ENCODE data around the gene SORCS1.

The SORCS1 gene

DNA sequence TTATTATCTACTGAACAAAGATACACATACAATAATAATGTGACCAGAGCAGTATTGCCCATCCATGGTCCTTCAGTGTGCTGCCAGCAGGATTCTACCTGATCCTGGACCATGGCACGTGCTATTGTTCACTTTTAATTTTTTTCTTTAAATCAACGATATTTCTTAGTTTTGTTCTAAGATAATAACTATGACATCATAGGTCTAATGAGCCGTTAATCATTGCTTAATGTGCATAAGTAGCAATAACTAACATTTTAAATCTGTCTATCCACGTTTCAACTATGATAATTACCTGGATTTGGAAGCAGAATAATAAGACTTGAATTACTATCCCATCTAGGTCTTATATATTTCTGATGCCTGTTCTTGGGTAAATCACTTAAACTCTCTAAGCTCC is 253.8 kb downstream of the SORCS1 start:
- TF ChIP-seq RAD21 (IDR thresholded peaks at IDR 0.05; ENCODE audit: low read depth) (no peak), CREB1 (IDR thresholded peaks at IDR 0.05; ENCODE audit: low read depth) (no peak), TEAD4 (IDR thresholded peaks at IDR 0.05) (no peak), YY1 (IDR thresholded peaks at IDR 0.05; ENCODE audit: low read depth) (no peak), ZBTB7A (IDR thresholded peaks at IDR 0.05; ENCODE audit: low read depth) (no peak), REST (IDR thresholded peaks at IDR 0.05; ENCODE audit: low read depth) (no peak), FOXM1 (IDR thresholded peaks at IDR 0.05; ENCODE audit: borderline replicate concordance, low read depth) (no peak), NFIC (IDR thresholded peaks at IDR 0.05) (no peak)

DNA sequence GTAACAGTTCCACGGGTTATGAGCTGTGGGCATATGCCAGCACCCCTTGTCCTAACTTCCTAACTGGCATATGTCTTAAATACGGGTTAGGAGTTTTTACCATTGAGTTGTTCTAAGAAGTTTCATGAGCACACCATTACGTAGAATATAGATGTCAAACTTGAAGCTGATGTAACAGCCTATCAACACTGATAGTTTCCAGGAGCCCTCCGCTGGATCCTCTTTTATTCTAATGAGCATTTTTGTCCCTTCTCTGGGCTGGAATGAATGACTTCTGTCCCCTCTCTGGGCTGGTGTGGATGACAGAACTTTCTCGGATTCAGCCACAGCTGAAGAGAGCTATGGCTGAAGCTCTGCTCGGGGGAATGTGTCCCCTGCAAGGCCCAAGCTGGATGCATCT is 256.3 kb downstream of the SORCS1 start:
- no peak for TF ChIP-seq YY1 (IDR thresholded peaks at IDR 0.05; ENCODE audit: low read depth)
- TF ChIP-seq TCF12 (IDR thresholded peaks at IDR 0.05; ENCODE audit: low read depth): no peak
- TF ChIP-seq EP300 (IDR thresholded peaks at IDR 0.05; ENCODE audit: borderline replicate concordance): no peak

- TF ChIP-seq FOXM1 (IDR thresholded peaks at IDR 0.05; ENCODE audit: borderline replicate concordance, low read depth) (no peak), EGR1 (IDR thresholded peaks at IDR 0.05) (no peak), CREB1 (IDR thresholded peaks at IDR 0.05; ENCODE audit: low read depth) (no peak), YY1 (IDR thresholded peaks at IDR 0.05; ENCODE audit: low read depth) (no peak), NFIC (IDR thresholded peaks at IDR 0.05) (no peak), TAF1 (IDR thresholded peaks at IDR 0.05; ENCODE audit: low read depth) (no peak), ZBTB7A (IDR thresholded peaks at IDR 0.05; ENCODE audit: low read depth) (no peak)
- TF ChIP-seq, protein P1, sequence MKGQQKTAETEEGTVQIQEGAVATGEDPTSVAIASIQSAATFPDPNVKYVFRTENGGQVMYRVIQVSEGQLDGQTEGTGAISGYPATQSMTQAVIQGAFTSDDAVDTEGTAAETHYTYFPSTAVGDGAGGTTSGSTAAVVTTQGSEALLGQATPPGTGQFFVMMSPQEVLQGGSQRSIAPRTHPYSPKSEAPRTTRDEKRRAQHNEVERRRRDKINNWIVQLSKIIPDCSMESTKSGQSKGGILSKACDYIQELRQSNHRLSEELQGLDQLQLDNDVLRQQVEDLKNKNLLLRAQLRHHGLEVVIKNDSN (IDR thresholded peaks at IDR 0.05): no peak
- TF ChIP-seq, protein P2, sequence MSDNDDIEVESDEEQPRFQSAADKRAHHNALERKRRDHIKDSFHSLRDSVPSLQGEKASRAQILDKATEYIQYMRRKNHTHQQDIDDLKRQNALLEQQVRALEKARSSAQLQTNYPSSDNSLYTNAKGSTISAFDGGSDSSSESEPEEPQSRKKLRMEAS (IDR thresholded peaks at IDR 0.05): no peak
Observed at GRCh38 chr10:106904209-106904608, 260.3 kb downstream of the SORCS1 start.

DNA sequence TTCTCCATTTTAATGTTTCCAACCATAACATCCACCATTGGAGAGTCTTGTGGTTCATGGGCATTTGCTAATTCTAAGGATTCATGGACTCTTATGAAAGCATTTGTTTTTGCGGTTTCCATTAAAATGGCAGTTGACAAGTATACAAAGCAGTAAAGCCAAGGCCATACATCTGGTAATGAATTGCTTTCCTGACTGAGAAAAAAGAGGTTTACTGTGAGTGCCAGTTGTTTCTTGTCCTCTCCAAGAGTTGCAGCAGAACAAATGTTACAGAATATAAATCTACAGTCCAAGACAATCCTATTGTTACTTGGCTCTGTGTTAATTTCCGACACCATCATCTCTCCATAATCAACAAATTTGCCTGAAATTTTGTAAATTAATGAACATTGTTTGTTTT is 261.3 kb downstream of the SORCS1 start:
- TF ChIP-seq EP300 (IDR thresholded peaks at IDR 0.05; ENCODE audit: borderline replicate concordance) (no peak), TCF12 (IDR thresholded peaks at IDR 0.05; ENCODE audit: low read depth) (no peak), RAD21 (IDR thresholded peaks at IDR 0.05; ENCODE audit: low read depth) (no peak), CREB1 (IDR thresholded peaks at IDR 0.05; ENCODE audit: low read depth) (no peak), YY1 (IDR thresholded peaks at IDR 0.05; ENCODE audit: low read depth) (no peak), TAF1 (IDR thresholded peaks at IDR 0.05; ENCODE audit: low read depth) (no peak), FOXM1 (IDR thresholded peaks at IDR 0.05; ENCODE audit: borderline replicate concordance, low read depth) (no peak), EGR1 (IDR thresholded peaks at IDR 0.05) (no peak), CEBPB (IDR thresholded peaks at IDR 0.05) (no peak)
- TF ChIP-seq, protein P1 (IDR thresholded peaks at IDR 0.05): no peak

- TF ChIP-seq, protein P1 (IDR thresholded peaks at IDR 0.05): no peak
- TF ChIP-seq EGR1 (IDR thresholded peaks at IDR 0.05) (no peak), YY1 (IDR thresholded peaks at IDR 0.05; ENCODE audit: low read depth) (no peak), TCF12 (IDR thresholded peaks at IDR 0.05; ENCODE audit: low read depth) (no peak), CREB1 (IDR thresholded peaks at IDR 0.05; ENCODE audit: low read depth) (no peak), NFIC (IDR thresholded peaks at IDR 0.05) (no peak), CEBPB (IDR thresholded peaks at IDR 0.05) (no peak), TEAD4 (IDR thresholded peaks at IDR 0.05) (no peak), REST (IDR thresholded peaks at IDR 0.05; ENCODE audit: low read depth) (no peak), ZBTB7A (IDR thresholded peaks at IDR 0.05; ENCODE audit: low read depth) (no peak)
- TF ChIP-seq, protein P2 (IDR thresholded peaks at IDR 0.05): no peak
Observed at GRCh38 chr10:106900016-106900652, 264.4 kb downstream of the SORCS1 start.

- TF ChIP-seq CEBPB (IDR thresholded peaks at IDR 0.05): no peak
- no peak for TF ChIP-seq TCF12 (IDR thresholded peaks at IDR 0.05; ENCODE audit: low read depth)
- TF ChIP-seq REST (IDR thresholded peaks at IDR 0.05; ENCODE audit: low read depth): no peak
- no peak for TF ChIP-seq FOXM1 (IDR thresholded peaks at IDR 0.05; ENCODE audit: borderline replicate concordance, low read depth)
- TF ChIP-seq, protein P2 (IDR thresholded peaks at IDR 0.05): no peak
- no peak for TF ChIP-seq RAD21 (IDR thresholded peaks at IDR 0.05; ENCODE audit: low read depth)
- TF ChIP-seq, protein P1 (IDR thresholded peaks at IDR 0.05): no peak
- no peak for TF ChIP-seq TAF1 (IDR thresholded peaks at IDR 0.05; ENCODE audit: low read depth)
- TF ChIP-seq NFIC (IDR thresholded peaks at IDR 0.05): no peak
- no peak for TF ChIP-seq EP300 (IDR thresholded peaks at IDR 0.05; ENCODE audit: borderline replicate concordance)
Observed at GRCh38 chr10:106898446-106898845, 266.1 kb downstream of the SORCS1 start.

Measured in Ishikawa (cell line).